Measurements from ENCODE around the gene MACO1. TPM values are rescaled to one million over a fixed set of nuclear protein-coding genes. Genes with fewer than 3 reads are reported as not detected.

Gene MACO1
- total and polyA plus RNA-seq, 2 of the 13 experiments (the other 11 are each of a cell fraction or from before 2014, with no cell fraction given) = 9.7 to 17.0 TPM

- TF ChIP-seq, protein P1, sequence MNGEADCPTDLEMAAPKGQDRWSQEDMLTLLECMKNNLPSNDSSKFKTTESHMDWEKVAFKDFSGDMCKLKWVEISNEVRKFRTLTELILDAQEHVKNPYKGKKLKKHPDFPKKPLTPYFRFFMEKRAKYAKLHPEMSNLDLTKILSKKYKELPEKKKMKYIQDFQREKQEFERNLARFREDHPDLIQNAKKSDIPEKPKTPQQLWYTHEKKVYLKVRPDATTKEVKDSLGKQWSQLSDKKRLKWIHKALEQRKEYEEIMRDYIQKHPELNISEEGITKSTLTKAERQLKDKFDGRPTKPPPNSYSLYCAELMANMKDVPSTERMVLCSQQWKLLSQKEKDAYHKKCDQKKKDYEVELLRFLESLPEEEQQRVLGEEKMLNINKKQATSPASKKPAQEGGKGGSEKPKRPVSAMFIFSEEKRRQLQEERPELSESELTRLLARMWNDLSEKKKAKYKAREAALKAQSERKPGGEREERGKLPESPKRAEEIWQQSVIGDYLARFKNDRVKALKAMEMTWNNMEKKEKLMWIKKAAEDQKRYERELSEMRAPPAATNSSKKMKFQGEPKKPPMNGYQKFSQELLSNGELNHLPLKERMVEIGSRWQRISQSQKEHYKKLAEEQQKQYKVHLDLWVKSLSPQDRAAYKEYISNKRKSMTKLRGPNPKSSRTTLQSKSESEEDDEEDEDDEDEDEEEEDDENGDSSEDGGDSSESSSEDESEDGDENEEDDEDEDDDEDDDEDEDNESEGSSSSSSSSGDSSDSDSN (CRISPR knock-in tag; IDR thresholded peaks at IDR 0.05) = no peak
- no peak for TF ChIP-seq MLLT10 (CRISPR knock-in tag; IDR thresholded peaks at IDR 0.05)
- no peak for TF ChIP-seq ZNF761 (CRISPR knock-in tag; conservative IDR thresholded peaks at IDR 0.05)
- no peak for TF ChIP-seq ZNF746 (CRISPR knock-in tag; IDR thresholded peaks at IDR 0.05)
- no peak for TF ChIP-seq ZNF292 (CRISPR knock-in tag; IDR thresholded peaks at IDR 0.05; ENCODE audit: borderline replicate concordance, low read depth)
- TF ChIP-seq MATR3 (CRISPR knock-in tag; IDR thresholded peaks at IDR 0.05) = no peak
- TF ChIP-seq, protein P2, sequence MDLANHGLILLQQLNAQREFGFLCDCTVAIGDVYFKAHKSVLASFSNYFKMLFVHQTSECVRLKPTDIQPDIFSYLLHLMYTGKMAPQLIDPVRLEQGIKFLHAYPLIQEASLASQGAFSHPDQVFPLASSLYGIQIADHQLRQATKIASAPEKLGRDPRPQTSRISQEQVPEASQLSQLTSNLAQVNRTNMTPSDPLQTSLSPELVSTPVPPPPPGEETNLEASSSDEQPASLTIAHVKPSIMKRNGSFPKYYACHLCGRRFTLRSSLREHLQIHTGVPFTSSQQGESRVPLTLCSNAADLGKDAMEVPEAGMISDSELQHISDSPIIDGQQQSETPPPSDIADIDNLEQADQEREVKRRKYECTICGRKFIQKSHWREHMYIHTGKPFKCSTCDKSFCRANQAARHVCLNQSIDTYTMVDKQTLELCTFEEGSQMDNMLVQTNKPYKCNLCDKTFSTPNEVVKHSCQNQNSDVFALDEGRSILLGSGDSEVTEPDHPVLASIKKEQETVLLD (CRISPR knock-in tag; IDR thresholded peaks at IDR 0.05; ENCODE audit: low read depth) = no peak
- TF ChIP-seq PAXIP1 (CRISPR knock-in tag; conservative IDR thresholded peaks at IDR 0.05) = peak; percentile 89
- peak; percentile 58; the same call in 1 of the 2 replicates for TF ChIP-seq HNF4G (IDR thresholded peaks at IDR 0.05; ENCODE audit: borderline replicate concordance, low read depth, low read length)
- 0 out of 2 replicates have a peak, but pooled peaks have one; percentile 45 for TF ChIP-seq HNF4G (CRISPR knock-in tag; IDR thresholded peaks at IDR 0.05; ENCODE audit: borderline replicate concordance, low read depth)
- no peak for TF ChIP-seq U2AF2 (IDR thresholded peaks at IDR 0.05; ENCODE audit: low read depth, low read length)
- no peak for TF ChIP-seq NR1H2 (CRISPR knock-in tag; IDR thresholded peaks at IDR 0.05; ENCODE audit: borderline replicate concordance, low read depth)
- TF ChIP-seq PITX1 (CRISPR knock-in tag; IDR thresholded peaks at IDR 0.05) = no peak
- TF ChIP-seq ZBTB20 (CRISPR knock-in tag; IDR thresholded peaks at IDR 0.05; ENCODE audit: borderline replicate concordance, low read depth) = peak; percentile 43; the same call in 1 of the 2 replicates
- no peak for TF ChIP-seq ZNF790 (CRISPR knock-in tag; IDR thresholded peaks at IDR 0.05; ENCODE audit: borderline replicate concordance)
- no peak for TF ChIP-seq ZNF850 (CRISPR knock-in tag; conservative IDR thresholded peaks at IDR 0.05)
- TF ChIP-seq FLYWCH1 (CRISPR knock-in tag; IDR thresholded peaks at IDR 0.05) = no peak
- no peak for TF ChIP-seq BATF2 (CRISPR knock-in tag; IDR thresholded peaks at IDR 0.05)
- TF ChIP-seq TOE1 (CRISPR knock-in tag; IDR thresholded peaks at IDR 0.05) = no peak
- TF ChIP-seq TMF1 (CRISPR knock-in tag; IDR thresholded peaks at IDR 0.05; ENCODE audit: low read depth) = no peak
- TF ChIP-seq CENPT (CRISPR knock-in tag; IDR thresholded peaks at IDR 0.05; ENCODE audit: low read depth) = no peak
- TF ChIP-seq SMYD3 (CRISPR knock-in tag; IDR thresholded peaks at IDR 0.05) = no peak
These were observed 28.0 kb downstream of the MACO1 start (continued) for GRCh38 chr1:25458541-25459298.

Measured in HepG2 (cell line).